GM18951 (cell line): ENCODE measurements around the gene MBNL1.

Experiments used
- POLR2A ChIP-seq: IDR thresholded peaks from 4 replicates; pipeline ENCODE4 v1.6.1; 2011; ENCODE audit warnings: mild to moderate bottlenecking; ENCODE audit not compliant: insufficient read length, insufficient read depth; ENCODE audit errors: extremely low read depth
- in situ Hi-C: fragments of 300-500 bp; cut with MboI; formaldehyde crosslinking; loops from one replicate; pipeline ENCODE4 v1.12.0; 2022; ENCODE audit warnings: low sequenced_read_pairs, mixed read lengths, inconsistent platforms; ENCODE audit not compliant: unreplicated experiment

Gene MBNL1

GRCh38 chr3:152448091-152448490 lies 179.4 kb downstream of the MBNL1 start:
- TF ChIP-seq POLR2A, result no peak
- in situ Hi-C loops, result loop anchor here (25.0 kb wide), 1 partner anchor 386 kb away; no protein-coding TSS in a partner anchor

- TF ChIP-seq POLR2A, result no peak
- in situ Hi-C loops, result no loop called here
Measured at GRCh38 chr3:152452318-152452717, 183.6 kb downstream of the MBNL1 start.

- in situ Hi-C loops, result no loop called here
- no peak for TF ChIP-seq POLR2A
Measured at GRCh38 chr3:152454076-152454875, 185.5 kb downstream of the MBNL1 start.

GRCh38 chr3:152455989-152456388 lies 187.3 kb downstream of the MBNL1 start:
- TF ChIP-seq POLR2A, result no peak
- in situ Hi-C loops, result no loop called here

- in situ Hi-C loops, result no loop called here
- peak; percentile 22 for TF ChIP-seq POLR2A
Measured at GRCh38 chr3:152457500-152458375, 189.0 kb downstream of the MBNL1 start.

- TF ChIP-seq POLR2A, result no peak
- in situ Hi-C loops, result no loop called here
Measured at GRCh38 chr3:152458376-152459117, 189.8 kb downstream of the MBNL1 start.

- no peak for TF ChIP-seq POLR2A
- in situ Hi-C loops, result no loop called here
Measured at GRCh38 chr3:152459118-152459515, 190.4 kb downstream of the MBNL1 start.

GRCh38 chr3:152459572-152459971 lies 190.8 kb downstream of the MBNL1 start:
- in situ Hi-C loops, result no loop called here
- TF ChIP-seq POLR2A, result no peak

- in situ Hi-C loops, result no loop called here
- TF ChIP-seq POLR2A, result no peak
Measured at GRCh38 chr3:152460936-152461335, 192.2 kb downstream of the MBNL1 start.

- no peak for TF ChIP-seq POLR2A
- in situ Hi-C loops, result no loop called here
Measured at GRCh38 chr3:152461460-152461859, 192.7 kb downstream of the MBNL1 start.

GRCh38 chr3:152466784-152467183 lies 198.1 kb downstream of the MBNL1 start:
- in situ Hi-C loops, result no loop called here
- TF ChIP-seq POLR2A, result no peak

- in situ Hi-C loops, result no loop called here
- TF ChIP-seq POLR2A, result peak; percentile 2
Measured at GRCh38 chr3:152469248-152470025, 200.7 kb downstream of the MBNL1 start.
